ENCODE results near the gene THRA. TPM values are rescaled to one million over a fixed set of nuclear protein-coding genes. Genes with fewer than 3 reads are reported as not detected.

Gene THRA
- total RNA-seq, 1 experiment from 2014 or later: 11.7 TPM

- ChIA-PET CTCF (interaction anchor here (0.9 kb wide), 1 partner anchor 9 kb away, joined by 3 read pairs; no protein-coding TSS in a partner anchor), POLR2A (interaction anchor here (0.7 kb wide), 1 partner anchor 185 kb away, joined by 5 read pairs; no protein-coding TSS in a partner anchor)
- ATAC-seq: no peak
- Histone ChIP-seq H3K4me1 (ENCODE audit: control insufficient read depth, insufficient read depth, low read length) (peaks cover 31% of the 10 kb centered on the region), H3K27ac (ENCODE audit: low read length) (peak overlapping the region; percentile 30; the same call in 1 of the 2 replicates), H3K36me3 (ENCODE audit: control insufficient read depth, insufficient read depth, low read length) (no peaks in the 10 kb centered on the region), H3K4me3 (ENCODE audit: low read depth in 2 of 2, low read length in 2 of 2) (no peak overlapping the region), H3K9me3 (ENCODE audit: control insufficient read depth, insufficient read depth, low read depth, low read length) (no peaks in the 10 kb centered on the region), H3K27me3 (ENCODE audit: control insufficient read depth, insufficient read depth, low read length) (no peaks in the 10 kb centered on the region)
- no peak for TF ChIP-seq TCF7L2 (IDR thresholded peaks at IDR 0.05; ENCODE audit: low read depth, low read length)
- TF ChIP-seq CTCF (IDR thresholded peaks at IDR 0.05): no peak
- TF ChIP-seq SIN3A (IDR thresholded peaks at IDR 0.05; ENCODE audit: borderline replicate concordance, insufficient read depth, low read depth, low read length): no peak
- TF ChIP-seq POLR2AphosphoS5 (IDR thresholded peaks at IDR 0.05; ENCODE audit: low read depth, low read length): no peak
- no peak for TF ChIP-seq REST (IDR thresholded peaks at IDR 0.05; ENCODE audit: insufficient read depth in 1 of 2, low read depth in 2 of 2, low read length in 1 of 2)
- intact Hi-C loops (cut with micrococcal nuclease; ENCODE audit: unreplicated experiment): no loop called here
- in situ Hi-C loops (cut with HindIII; ENCODE audit: low pct_unique_long_range_greater_than_20kb, low sequenced_read_pairs): no loop called here
- no peak for DNase-seq (ENCODE audit: low read depth, low spot score)
- BruUV-seq (replicated peaks): no TSS peak
Observed at GRCh38 chr17:40103688-40104087, 40.9 kb downstream of the THRA start.

- Histone ChIP-seq H3K4me1 (ENCODE audit: control insufficient read depth, insufficient read depth, low read length) (peaks cover 30% of the 10 kb centered on the region), H3K27me3 (ENCODE audit: control insufficient read depth, insufficient read depth, low read length) (no peaks in the 10 kb centered on the region), H3K27ac (ENCODE audit: low read length) (no peak overlapping the region), H3K36me3 (ENCODE audit: control insufficient read depth, insufficient read depth, low read length) (no peaks in the 10 kb centered on the region), H3K4me3 (ENCODE audit: low read depth in 2 of 2, low read length in 2 of 2) (no peak overlapping the region), H3K9me3 (ENCODE audit: control insufficient read depth, insufficient read depth, low read depth, low read length) (no peaks in the 10 kb centered on the region)
- ATAC-seq (no peak), DNase-seq (ENCODE audit: low read depth, low spot score) (no peak)
- ChIA-PET POLR2A (no interaction called here), CTCF (no interaction called here)
- in situ Hi-C loops (cut with HindIII; ENCODE audit: low pct_unique_long_range_greater_than_20kb, low sequenced_read_pairs): no loop called here
- TF ChIP-seq TCF7L2 (IDR thresholded peaks at IDR 0.05; ENCODE audit: low read depth, low read length) (no peak), REST (IDR thresholded peaks at IDR 0.05; ENCODE audit: insufficient read depth in 1 of 2, low read depth in 2 of 2, low read length in 1 of 2) (no peak), CTCF (IDR thresholded peaks at IDR 0.05) (no peak), SIN3A (IDR thresholded peaks at IDR 0.05; ENCODE audit: borderline replicate concordance, insufficient read depth, low read depth, low read length) (no peak), POLR2AphosphoS5 (IDR thresholded peaks at IDR 0.05; ENCODE audit: low read depth, low read length) (no peak)
- no TSS peak for BruUV-seq (replicated peaks)
- intact Hi-C loops (cut with micrococcal nuclease; ENCODE audit: unreplicated experiment): no loop called here
Observed at GRCh38 chr17:40104594-40105486, 42.1 kb downstream of the THRA start.

All from Panc1 (cell line).